Measurements from ENCODE around the gene RAET1G. TPM values are rescaled to one million over a fixed set of nuclear protein-coding genes. Genes with fewer than 3 reads are reported as not detected.
"Not testable (repeated sequence)": the region's sequence is repeated elsewhere in the genome, so short reads cannot be mapped to it uniquely, and the experiment has no call there.

RAET1G gene
- polyA plus RNA-seq, 1 donor = 0.28 TPM

- peaks cover 14% of the 10 kb centered on the region for H3K4me1 ChIP-seq (ENCODE audit: control insufficient read depth, insufficient read depth, low read length)
- peaks cover 90% of the 10 kb centered on the region for H3K27me3 ChIP-seq (ENCODE audit: control insufficient read depth, insufficient read depth, low read length)
- H3K27ac ChIP-seq (ENCODE audit: low read length) = no peak overlapping the region
- no CpG with 5 or more reads among the region's 8 CpGs for WGBS (ENCODE audit: insufficient coverage, low lambda C conversion rate)
- no peaks in the 10 kb centered on the region for H3K9me3 ChIP-seq (ENCODE audit: control insufficient read depth, low read depth, low read length)
- no peak for DNase-seq
- H3K36me3 ChIP-seq (ENCODE audit: control insufficient read depth, insufficient read depth, low read length) = no peaks in the 10 kb centered on the region
- peak overlapping the region; percentile 5 for H3K4me3 ChIP-seq (ENCODE audit: low read length)
These were observed 40.2 kb upstream of the RAET1G start for GRCh38 chr6:149963212-149963461.

- Histone ChIP-seq H3K27ac (ENCODE audit: low read length) (no peak overlapping the region), H3K27me3 (ENCODE audit: control insufficient read depth, insufficient read depth, low read length) (peaks cover 87% of the 10 kb centered on the region), H3K4me1 (ENCODE audit: control insufficient read depth, insufficient read depth, low read length) (peaks cover 14% of the 10 kb centered on the region), H3K4me3 (ENCODE audit: low read length) (no peak overlapping the region), H3K9me3 (ENCODE audit: control insufficient read depth, low read depth, low read length) (no peaks in the 10 kb centered on the region), H3K36me3 (ENCODE audit: control insufficient read depth, insufficient read depth, low read length) (no peaks in the 10 kb centered on the region)
- no CpG with 5 or more reads among the region's 7 CpGs for WGBS (ENCODE audit: insufficient coverage, low lambda C conversion rate)
- DNase-seq = no peak
These were observed 39.7 kb upstream of the RAET1G start for GRCh38 chr6:149962461-149963211.

GRCh38 chr6:149961728-149962425, 39.0 kb upstream of the RAET1G start:
- WGBS (ENCODE audit: insufficient coverage, low lambda C conversion rate) = no CpG with 5 or more reads among the region's 6 CpGs
- Histone ChIP-seq H3K36me3 (ENCODE audit: control insufficient read depth, insufficient read depth, low read length) (no peaks in the 10 kb centered on the region), H3K9me3 (ENCODE audit: control insufficient read depth, low read depth, low read length) (no peaks in the 10 kb centered on the region), H3K4me1 (ENCODE audit: control insufficient read depth, insufficient read depth, low read length) (peaks cover 14% of the 10 kb centered on the region), H3K4me3 (ENCODE audit: low read length) (no peak overlapping the region), H3K27ac (ENCODE audit: low read length) (no peak overlapping the region), H3K27me3 (ENCODE audit: control insufficient read depth, insufficient read depth, low read length) (peaks cover 84% of the 10 kb centered on the region)
- no peak for DNase-seq

- no peak for DNase-seq
- Histone ChIP-seq H3K27ac (ENCODE audit: low read length) (no peak overlapping the region), H3K4me1 (ENCODE audit: control insufficient read depth, insufficient read depth, low read length) (peaks cover 14% of the 10 kb centered on the region), H3K4me3 (ENCODE audit: low read length) (no peak overlapping the region), H3K36me3 (ENCODE audit: control insufficient read depth, insufficient read depth, low read length) (no peaks in the 10 kb centered on the region), H3K9me3 (ENCODE audit: control insufficient read depth, low read depth, low read length) (no peaks in the 10 kb centered on the region), H3K27me3 (ENCODE audit: control insufficient read depth, insufficient read depth, low read length) (peaks cover 82% of the 10 kb centered on the region)
- no CpG with 5 or more reads among the region's 6 CpGs for WGBS (ENCODE audit: insufficient coverage, low lambda C conversion rate)
These were observed 37.6 kb upstream of the RAET1G start for GRCh38 chr6:149960488-149960887.

- DNase-seq; H3K36me3 ChIP-seq (ENCODE audit: control insufficient read depth, insufficient read depth, low read length); H3K4me1 ChIP-seq (ENCODE audit: control insufficient read depth, insufficient read depth, low read length); H3K9me3 ChIP-seq (ENCODE audit: control insufficient read depth, low read depth, low read length); H3K4me3 ChIP-seq (ENCODE audit: low read length); H3K27ac ChIP-seq (ENCODE audit: low read length): not testable (repeated sequence)
- peaks cover 82% of the 10 kb centered on the region for H3K27me3 ChIP-seq (ENCODE audit: control insufficient read depth, insufficient read depth, low read length)
- WGBS (ENCODE audit: insufficient coverage, low lambda C conversion rate) = no CpG with 5 or more reads among the region's 4 CpGs
These were observed 36.9 kb upstream of the RAET1G start for GRCh38 chr6:149959806-149960205.

GRCh38 chr6:149958124-149958523, 35.2 kb upstream of the RAET1G start:
- no CpG with 5 or more reads among the region's 3 CpGs for WGBS (ENCODE audit: insufficient coverage, low lambda C conversion rate)
- H3K36me3 ChIP-seq (ENCODE audit: control insufficient read depth, insufficient read depth, low read length); H3K4me3 ChIP-seq (ENCODE audit: low read length); DNase-seq; H3K9me3 ChIP-seq (ENCODE audit: control insufficient read depth, low read depth, low read length); H3K4me1 ChIP-seq (ENCODE audit: control insufficient read depth, insufficient read depth, low read length); H3K27ac ChIP-seq (ENCODE audit: low read length): not testable (repeated sequence)
- H3K27me3 ChIP-seq (ENCODE audit: control insufficient read depth, insufficient read depth, low read length) = peaks cover 80% of the 10 kb centered on the region

- H3K4me3 ChIP-seq (ENCODE audit: low read length); H3K36me3 ChIP-seq (ENCODE audit: control insufficient read depth, insufficient read depth, low read length); DNase-seq; H3K27ac ChIP-seq (ENCODE audit: low read length); H3K4me1 ChIP-seq (ENCODE audit: control insufficient read depth, insufficient read depth, low read length); H3K9me3 ChIP-seq (ENCODE audit: control insufficient read depth, low read depth, low read length): not testable (repeated sequence)
- WGBS (ENCODE audit: insufficient coverage, low lambda C conversion rate) = no CpG with 5 or more reads among the region's 7 CpGs
- H3K27me3 ChIP-seq (ENCODE audit: control insufficient read depth, insufficient read depth, low read length) = peaks cover 79% of the 10 kb centered on the region
These were observed 32.9 kb upstream of the RAET1G start for GRCh38 chr6:149955654-149956317.

GRCh38 chr6:149954984-149955653, 32.2 kb upstream of the RAET1G start:
- not testable (repeated sequence) for H3K4me3 ChIP-seq (ENCODE audit: low read length)

GRCh38 chr6:149954328-149954983, 31.5 kb upstream of the RAET1G start:
- no CpG with 5 or more reads among the region's 53 CpGs for WGBS (ENCODE audit: insufficient coverage, low lambda C conversion rate)
- H3K9me3 ChIP-seq (ENCODE audit: control insufficient read depth, low read depth, low read length); H3K4me1 ChIP-seq (ENCODE audit: control insufficient read depth, insufficient read depth, low read length); H3K36me3 ChIP-seq (ENCODE audit: control insufficient read depth, insufficient read depth, low read length); DNase-seq; H3K4me3 ChIP-seq (ENCODE audit: low read length); H3K27ac ChIP-seq (ENCODE audit: low read length): not testable (repeated sequence)
- H3K27me3 ChIP-seq (ENCODE audit: control insufficient read depth, insufficient read depth, low read length) = peaks cover 79% of the 10 kb centered on the region

More at GRCh38 chr6:149954984-149955653, 32.2 kb upstream of the RAET1G start:
- WGBS (ENCODE audit: insufficient coverage, low lambda C conversion rate) = no CpG with 5 or more reads among the region's 21 CpGs
- not testable (repeated sequence) for H3K27ac ChIP-seq (ENCODE audit: low read length); H3K9me3 ChIP-seq (ENCODE audit: control insufficient read depth, low read depth, low read length); H3K36me3 ChIP-seq (ENCODE audit: control insufficient read depth, insufficient read depth, low read length); DNase-seq; H3K4me1 ChIP-seq (ENCODE audit: control insufficient read depth, insufficient read depth, low read length)
- H3K27me3 ChIP-seq (ENCODE audit: control insufficient read depth, insufficient read depth, low read length) = peaks cover 79% of the 10 kb centered on the region

GRCh38 chr6:149953934-149954327, 31.0 kb upstream of the RAET1G start:
- H3K36me3 ChIP-seq (ENCODE audit: control insufficient read depth, insufficient read depth, low read length); H3K4me1 ChIP-seq (ENCODE audit: control insufficient read depth, insufficient read depth, low read length); DNase-seq; H3K4me3 ChIP-seq (ENCODE audit: low read length); H3K9me3 ChIP-seq (ENCODE audit: control insufficient read depth, low read depth, low read length); H3K27ac ChIP-seq (ENCODE audit: low read length): not testable (repeated sequence)
- WGBS (ENCODE audit: insufficient coverage, low lambda C conversion rate) = no CpG with 5 or more reads among the region's 10 CpGs
- peaks cover 76% of the 10 kb centered on the region for H3K27me3 ChIP-seq (ENCODE audit: control insufficient read depth, insufficient read depth, low read length)

Data from large intestine (tissue), 3 donors.